Hepatocyte (in vitro differentiated cells): Measurements from ENCODE around the gene SALL1.

Experiments used
- CTCF ChIP-seq: fragments of 200-600 bp; sonication (generic); IDR thresholded peaks from 2 replicates; pipeline ENCODE4 v1.5.1; 2016; ENCODE audit warnings: antibody characterized with exemption, mild to moderate bottlenecking; ENCODE audit not compliant: poor library complexity
- EZH2 ChIP-seq: fragments of 200-600 bp; sonication (generic); IDR thresholded peaks from 2 replicates; pipeline ENCODE4 v1.6.1; 2016; ENCODE audit warnings: antibody characterized with exemption, mild to moderate bottlenecking, borderline replicate concordance
- EZH2phosphoT487 ChIP-seq: fragments of 200-600 bp; sonication (generic); IDR thresholded peaks from one replicate; pipeline ENCODE4 v1.6.1; 2018; ENCODE audit warnings: antibody characterized with exemption, mild to moderate bottlenecking, low read depth, moderate library complexity; ENCODE audit not compliant: unreplicated experiment, severe bottlenecking

GRCh38 chr16:51168755-51169154 lies 17.7 kb upstream of the SALL1 start:
- TF ChIP-seq CTCF (no peak), EZH2 (no peak), EZH2phosphoT487 (no peak)
